G401 (cell line): ENCODE measurements around the gene BRME1. TPM values are rescaled to one million over a fixed set of nuclear protein-coding genes. Genes with fewer than 3 reads are reported as not detected.

ENCODE experiments used
- DNase-seq: peaks from one replicate; pipeline ENCODE4 v3.0.0-alpha.2; 2015; ENCODE audit warnings: low spot score
- in situ Hi-C: cut with HindIII; loops from 2 replicates; pipeline ENCODE4 v1.10.0; 2016; ENCODE audit warnings: low sequenced_read_pairs, mixed read lengths
- total RNA-seq: library from RNA; depleted of rRNA; stranded (reverse); fragments of >200 nt; shearing (Covaris generic); gene quantifications from 2 replicates; pipeline ENCODE4 v1.2.3, GENCODE V29; 2014

The BRME1 gene
- total RNA-seq, 1 experiment from 2014 or later = 6.6 TPM

- in situ Hi-C loops = no loop called here
- DNase-seq = no peak
Observed at GRCh38 chr19:13899393-13899792, 6.5 kb downstream of the BRME1 start.

- DNase-seq = no peak
- in situ Hi-C loops = no loop called here
Observed at GRCh38 chr19:13896227-13896626, 9.7 kb downstream of the BRME1 start.

DNA sequence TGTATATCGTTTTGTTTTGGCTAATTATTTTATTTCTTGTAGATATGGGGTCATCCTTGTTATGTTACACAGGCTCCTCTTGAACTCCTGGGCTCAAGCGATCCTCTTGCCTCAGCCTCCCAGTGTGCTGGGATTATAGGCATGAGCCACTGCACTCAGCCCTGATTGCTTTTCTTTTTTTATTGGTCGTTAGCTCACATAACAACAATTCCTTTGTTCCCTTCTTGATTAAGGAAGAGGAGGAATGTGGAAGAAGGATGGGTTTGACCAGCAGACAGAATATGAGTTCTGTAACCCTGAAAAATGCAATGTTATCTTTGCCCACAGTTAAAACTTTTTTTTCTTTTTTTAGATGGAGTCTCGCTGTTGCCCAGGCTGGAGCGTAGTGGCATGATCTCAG is 11.4 kb downstream of the BRME1 start:
- no peak for DNase-seq
- in situ Hi-C loops = no loop called here

DNA sequence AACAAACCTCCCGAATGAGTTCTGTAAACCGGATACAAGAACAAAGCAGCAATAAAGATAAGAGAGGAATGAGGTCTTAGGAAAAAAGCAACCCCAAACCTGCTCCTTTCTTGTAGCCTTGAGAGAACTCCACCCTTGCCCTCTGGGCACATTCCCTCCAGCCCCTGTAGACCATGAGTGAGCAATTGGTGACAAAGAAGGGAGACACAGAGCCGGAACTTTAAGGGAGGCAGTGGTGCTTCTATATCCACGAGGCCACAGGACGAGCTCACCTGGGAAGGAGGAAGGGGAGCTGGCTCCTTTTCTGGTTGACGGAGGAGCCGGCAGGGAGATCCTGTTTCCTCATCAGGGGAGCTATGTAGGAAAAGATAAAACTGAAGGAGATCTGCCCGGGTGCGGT is 13.0 kb downstream of the BRME1 start:
- no peak for DNase-seq
- in situ Hi-C loops = no loop called here

- DNase-seq = no peak
- in situ Hi-C loops = no loop called here
Observed at GRCh38 chr19:13890136-13890535, 15.8 kb downstream of the BRME1 start.

DNA sequence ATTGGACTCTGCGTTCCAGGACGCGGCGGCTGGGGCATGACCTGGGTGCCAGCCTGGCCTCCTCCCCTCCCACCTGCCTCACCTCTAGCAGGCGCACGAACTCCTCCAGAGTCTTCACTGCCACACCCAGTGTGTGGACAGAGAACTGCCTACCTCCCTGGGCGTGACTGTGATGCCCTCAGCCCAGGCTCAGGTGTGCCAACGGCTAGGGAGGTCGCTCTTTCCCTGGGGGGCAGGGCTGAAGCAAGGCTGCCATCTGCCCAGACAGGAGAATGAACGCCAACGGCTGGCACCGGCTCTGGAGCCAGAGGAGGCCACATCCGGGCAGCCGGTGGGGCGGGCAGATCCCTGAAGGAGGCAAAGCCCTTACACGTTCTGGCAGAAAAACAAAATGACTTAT is 17.6 kb downstream of the BRME1 start:
- peak; percentile 74 for DNase-seq
- in situ Hi-C loops = no loop called here

DNA sequence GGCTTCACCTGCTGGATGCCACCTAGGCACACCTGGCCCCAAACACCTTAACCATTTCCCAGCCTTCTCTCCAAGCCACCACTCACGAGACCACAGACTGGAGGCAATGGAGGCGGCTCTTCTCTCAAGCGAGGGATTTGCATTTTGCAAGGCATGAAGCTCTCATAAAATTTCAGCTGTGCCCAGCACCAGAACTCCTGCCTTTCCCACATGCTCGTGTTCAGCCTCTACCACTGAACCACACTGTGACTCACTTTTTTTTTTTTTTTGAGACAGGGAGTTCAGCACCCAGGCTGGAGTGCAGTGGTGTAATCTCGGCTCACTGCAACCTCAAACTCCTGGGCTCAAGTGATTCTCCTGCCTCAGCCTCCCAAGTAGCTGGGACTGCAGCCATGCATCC is 18.4 kb downstream of the BRME1 start:
- no peak for DNase-seq
- in situ Hi-C loops = no loop called here

GRCh38 chr19:13887018-13887436 is 18.9 kb downstream of the BRME1 start:
- DNase-seq = no peak
- in situ Hi-C loops = no loop called here

DNA sequence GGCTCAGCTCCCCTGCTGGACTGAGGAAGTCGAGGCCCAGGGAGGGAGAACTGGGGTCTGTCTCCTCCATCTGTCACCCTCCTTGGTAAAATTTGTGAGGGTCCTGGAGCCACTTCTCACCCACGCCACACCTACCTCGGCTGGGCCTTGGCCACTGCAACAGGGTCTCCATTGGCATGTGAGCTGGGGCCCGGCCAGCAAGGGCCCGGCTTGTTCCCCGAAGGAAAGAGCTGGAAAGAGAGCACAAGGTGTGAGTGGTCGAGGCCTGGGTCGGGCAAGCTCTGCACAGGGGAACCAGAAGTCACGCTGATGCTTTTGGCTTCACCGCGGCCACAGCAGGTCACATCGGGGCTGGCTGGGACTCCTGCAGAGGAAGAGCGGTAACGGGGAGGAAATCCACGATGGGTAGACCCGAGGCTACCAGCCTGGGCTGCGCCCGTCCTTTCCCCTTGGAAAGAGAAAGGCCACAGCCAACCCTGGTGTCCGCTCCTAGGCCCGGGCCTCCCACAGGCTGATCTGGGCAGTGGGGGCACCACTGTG is 20.0 kb downstream of the BRME1 start:
- no peak for DNase-seq
- in situ Hi-C loops = no loop called here

GRCh38 chr19:13884726-13885591 is 21.0 kb downstream of the BRME1 start:
- DNase-seq = no peak

DNA sequence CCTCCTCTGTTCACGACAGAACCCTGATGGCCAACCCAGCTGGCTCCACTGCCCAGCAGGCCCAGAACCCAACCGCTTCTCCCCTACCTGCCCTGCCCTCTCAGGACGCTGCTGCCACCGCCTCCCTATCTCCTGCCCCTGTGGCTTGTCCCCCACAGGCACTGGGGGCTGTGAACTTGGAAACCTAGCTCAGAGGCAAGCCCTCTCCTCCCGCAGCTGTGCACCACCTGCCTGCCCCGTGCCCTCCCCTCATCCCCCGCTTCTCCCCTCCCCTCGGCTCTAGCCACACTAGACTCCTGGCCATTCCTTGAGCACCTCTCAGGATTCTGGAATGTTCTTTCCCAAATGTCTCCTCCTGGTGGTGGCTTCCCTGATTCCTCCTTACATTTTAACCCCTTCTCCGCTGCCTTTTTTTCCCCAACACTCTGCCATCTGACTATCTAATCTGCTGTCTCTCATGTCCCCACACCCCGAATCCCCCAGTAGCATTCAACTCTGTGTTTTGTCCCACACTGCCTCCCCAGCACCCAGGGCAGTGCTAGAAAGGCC is 22.3 kb downstream of the BRME1 start:
- in situ Hi-C loops = no loop called here

More at GRCh38 chr19:13884726-13885591, 21.0 kb downstream of the BRME1 start:
- in situ Hi-C loops = no loop called here

DNA sequence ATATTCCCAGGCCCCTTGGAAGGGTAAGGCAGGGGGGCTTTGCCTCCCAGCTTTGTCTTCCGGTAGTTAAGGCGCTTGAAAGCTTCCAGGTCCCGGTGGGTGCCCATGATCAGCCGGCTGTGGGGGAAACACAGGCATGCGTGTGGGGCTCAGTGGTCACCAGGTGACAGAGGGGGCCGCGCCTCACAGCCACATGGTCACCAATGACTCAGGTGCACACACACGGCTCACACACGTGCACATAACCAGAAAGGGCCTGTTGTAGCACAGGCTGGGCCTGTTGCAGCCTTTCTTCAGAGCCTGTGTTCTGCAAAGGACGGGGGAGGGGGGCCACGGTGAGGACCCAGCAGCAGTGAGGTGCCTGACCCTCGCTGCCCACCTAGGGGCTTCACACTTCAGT is 23.1 kb downstream of the BRME1 start:
- DNase-seq = no peak
- in situ Hi-C loops = no loop called here

More for the DNA sequence above, 22.3 kb downstream of the BRME1 start:
- DNase-seq = no peak

DNA sequence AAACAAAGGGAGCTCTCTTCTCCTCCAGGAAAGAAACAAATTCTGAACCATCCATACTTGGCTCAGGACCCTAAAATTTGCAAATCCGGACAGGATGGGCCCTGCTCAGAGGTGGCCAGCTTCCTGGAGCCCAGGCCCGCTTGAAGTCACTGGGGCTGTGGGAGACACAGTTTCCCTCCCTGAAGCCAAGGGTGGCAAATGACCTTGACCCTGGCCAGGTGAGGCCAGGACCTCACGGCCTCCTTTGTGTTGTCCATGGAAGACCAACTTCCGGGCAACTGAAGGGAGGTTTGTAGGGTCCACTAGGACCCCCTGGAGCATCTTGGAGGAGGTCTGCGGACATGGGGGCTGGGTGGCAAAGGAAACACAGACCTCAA is 23.5 kb downstream of the BRME1 start:
- DNase-seq = no peak
- in situ Hi-C loops = no loop called here

DNA sequence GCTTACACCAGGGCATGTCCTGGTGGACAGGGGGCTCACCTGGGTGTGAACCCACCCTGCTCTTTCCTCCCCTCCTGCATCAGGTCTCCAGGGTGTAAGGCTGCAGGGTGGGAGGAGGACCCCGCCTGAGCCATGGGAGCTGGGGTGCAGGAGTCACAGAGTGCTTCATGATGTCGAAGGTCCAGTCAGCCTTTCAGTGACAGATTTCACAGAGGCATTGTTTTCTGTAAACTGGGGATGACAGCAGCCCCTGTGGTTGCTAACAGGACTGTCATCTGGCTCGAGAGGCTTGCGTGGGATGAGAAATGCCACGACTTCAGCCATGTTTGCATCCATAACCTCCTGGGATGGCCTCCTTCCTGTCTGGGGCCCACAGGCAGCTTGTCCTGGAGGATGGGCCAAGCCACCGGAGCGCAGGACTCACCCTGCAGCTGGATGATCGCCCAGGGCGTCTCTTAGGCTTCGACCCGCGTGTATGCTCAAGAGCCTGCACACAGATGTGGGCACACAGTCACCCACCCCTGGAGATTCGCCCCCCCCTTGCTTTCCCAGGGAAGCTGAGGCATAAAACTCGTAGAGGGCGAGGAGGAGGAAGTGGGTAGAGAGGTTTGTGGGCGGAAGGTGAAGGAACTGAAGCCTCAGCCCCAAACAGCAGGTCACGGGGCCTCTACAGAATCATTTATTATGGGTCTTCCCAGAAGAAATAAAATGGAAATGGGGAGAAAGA is 24.1 kb downstream of the BRME1 start:
- in situ Hi-C loops = no loop called here

GRCh38 chr19:13881251-13881691 is 24.6 kb downstream of the BRME1 start:
- in situ Hi-C loops = no loop called here

More for the DNA sequence above, 24.1 kb downstream of the BRME1 start:
- DNase-seq = no peak

DNA sequence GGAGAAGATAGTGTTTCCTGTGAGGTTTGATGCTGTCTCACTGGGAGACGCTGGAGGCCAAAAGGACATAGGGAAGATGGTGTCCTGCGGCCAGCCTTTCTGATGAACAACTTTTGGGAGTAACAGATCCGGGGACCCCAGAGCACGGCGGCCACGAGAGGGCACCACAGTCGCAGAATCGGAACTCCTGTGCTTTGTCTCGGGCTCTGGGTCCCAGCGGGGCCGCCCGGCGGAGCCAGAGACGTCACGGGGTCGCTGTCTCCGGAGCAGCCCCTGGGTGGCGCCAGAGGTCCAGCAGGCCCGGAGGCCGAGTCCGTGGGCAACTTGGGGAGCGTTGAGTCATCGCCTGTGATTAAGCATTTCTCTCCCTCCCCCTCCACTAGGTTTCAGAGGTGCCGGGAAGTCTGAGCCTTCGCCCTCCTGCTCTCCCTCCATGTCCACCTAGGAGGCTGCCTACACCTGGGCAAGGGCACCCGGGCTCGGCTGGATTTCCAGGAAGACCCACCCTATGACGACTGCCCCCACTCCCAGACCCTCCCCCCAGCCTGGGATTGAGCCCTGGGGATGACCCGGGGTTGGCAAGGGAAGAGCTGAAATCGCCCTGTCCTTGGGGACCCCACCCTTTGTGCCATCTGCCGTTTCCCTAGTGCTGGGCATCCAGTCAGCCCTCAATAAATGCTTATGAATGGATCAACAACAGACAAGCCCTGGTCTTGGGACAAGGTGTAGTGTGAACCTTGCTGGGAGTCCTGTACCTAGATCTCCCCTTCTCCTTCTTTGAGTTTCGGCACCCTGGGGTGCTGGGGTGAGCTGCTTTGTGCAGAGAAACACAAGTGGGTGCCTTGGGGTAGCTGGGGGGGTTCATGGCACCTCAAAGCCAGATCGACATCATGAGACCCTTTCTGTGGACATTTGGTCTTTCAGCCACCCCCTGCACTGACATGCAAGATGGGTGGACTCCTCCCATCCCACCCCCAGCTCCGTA is 25.6 kb downstream of the BRME1 start:
- in situ Hi-C loops = no loop called here
- peak; percentile 91 for DNase-seq

More at GRCh38 chr19:13881251-13881691, 24.6 kb downstream of the BRME1 start:
- no peak for DNase-seq

- in situ Hi-C loops = no loop called here
- DNase-seq = no peak
Observed at GRCh38 chr19:13877303-13877702, 28.6 kb downstream of the BRME1 start.

- in situ Hi-C loops = no loop called here
- DNase-seq = no peak
Observed at GRCh38 chr19:13876834-13877233, 29.1 kb downstream of the BRME1 start, which contains the start of gene NANOS3. NANOS3 (plus strand) TSS chr19:13877134; CDS start chr19:13877249, 115 bp downstream.

DNA sequence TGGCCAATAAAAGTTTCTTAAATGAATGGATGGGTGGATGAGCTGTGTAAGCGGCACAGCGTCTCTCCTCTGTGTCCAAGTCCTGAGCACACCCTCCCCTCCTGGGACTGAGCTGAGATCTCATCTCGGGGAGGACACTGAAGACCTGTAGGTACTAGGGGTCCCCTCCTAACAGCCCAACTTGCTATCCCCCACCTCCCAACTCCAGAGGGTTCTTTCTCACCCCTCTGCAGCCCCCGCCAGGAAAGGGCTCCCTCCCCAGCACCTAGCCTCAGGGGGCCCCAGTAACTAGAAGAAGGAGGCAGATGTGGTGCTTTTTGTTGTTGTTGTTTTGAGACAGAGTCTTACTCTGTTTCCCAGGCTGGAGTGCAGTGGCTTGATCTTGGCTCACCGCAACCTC is 30.1 kb downstream of the BRME1 start:
- in situ Hi-C loops = no loop called here
- DNase-seq = no peak
